IMR-90 (cell line): ENCODE data around the gene TST. TPM values are rescaled to one million over a fixed set of nuclear protein-coding genes. Genes with fewer than 3 reads are reported as not detected.

ENCODE experiments used
- ATAC-seq: fragments of 200-7000 bp; cut with Tn5 transposase; 2 replicates; pipeline ENCODE4 v1.9.1; 2020; ENCODE audit warnings: low read depth, mild to moderate bottlenecking, moderate library complexity
- BruUV-seq: library from RNA; stranded (reverse); fragments of 400-500 nt; replicated peaks from 2 replicates; lab custom pipeline; 2021; lab: Mats Ljungman, UMichigan
- CTCF ChIA-PET: fragments of 300-600 bp; formaldehyde crosslinking; extraction: SDS; loops from one replicate; lab custom pipeline; 2021; ENCODE audit warnings: antibody characterized with exemption; lab: Yijun Ruan, JAX
- POLR2A ChIA-PET: fragments of 300-600 bp; sonication (Branson Sonifier 250); formaldehyde crosslinking; loops from one replicate; lab custom pipeline; 2022; ENCODE audit warnings: antibody characterized with exemption; ENCODE audit not compliant: unreplicated experiment; lab: Charles Lee
- DNase-seq: peaks from one replicate; pipeline ENCODE4 v3.0.0; 2013
- H2AFZ ChIP-seq: replicated peaks from 2 replicates; pipeline ENCODE3; 2013; ENCODE audit warnings: low read length, mild to moderate bottlenecking; ENCODE audit not compliant: poor library complexity
- H2AK5ac ChIP-seq: 2 replicates; pipeline ENCODE4 v1.6.1; 2013; ENCODE audit warnings: low read depth, low read length, inconsistent platforms
- H2AK9ac ChIP-seq: replicated peaks from 2 replicates; pipeline ENCODE3; 2013; ENCODE audit warnings: mild to moderate bottlenecking, low read depth, low read length, moderate library complexity; ENCODE audit not compliant: poor library complexity
- H2BK120ac ChIP-seq: 2 replicates; pipeline ENCODE4 v1.6.1; 2013; ENCODE audit warnings: low read depth, low read length, inconsistent platforms
- H2BK15ac ChIP-seq: 3 replicates; pipeline ENCODE4 v1.6.1; 2013; ENCODE audit warnings: low read depth, low read length, inconsistent platforms
- H2BK20ac ChIP-seq: 2 replicates; pipeline ENCODE4 v1.6.1; 2013; ENCODE audit warnings: low read depth, mild to moderate bottlenecking, inconsistent platforms, low read length, moderate library complexity
- H2BK5ac ChIP-seq: 2 replicates; pipeline ENCODE4 v1.6.1; 2013; ENCODE audit warnings: mild to moderate bottlenecking, low read depth, low read length, inconsistent platforms; ENCODE audit not compliant: poor library complexity, severe bottlenecking
- H3K14ac ChIP-seq: replicated peaks from 2 replicates; pipeline ENCODE4 v1.6.1; 2013; ENCODE audit warnings: low read depth, low read length, inconsistent platforms
- H3K18ac ChIP-seq: 2 replicates; pipeline ENCODE4 v1.6.1; 2013; ENCODE audit warnings: low read depth, low read length, control low read depth
- H3K23ac ChIP-seq: 2 replicates; pipeline ENCODE4 v1.6.1; 2013; ENCODE audit warnings: low read depth, low read length, inconsistent platforms
- H3K27ac ChIP-seq: 2 replicates; pipeline ENCODE4 v1.5.1; 2013; ENCODE audit warnings: mild to moderate bottlenecking, control low read depth, low read length; ENCODE audit not compliant: insufficient read depth
- H3K27me3 ChIP-seq: 2 replicates; pipeline ENCODE4 v1.6.1; 2013; ENCODE audit warnings: low read length; ENCODE audit not compliant: control insufficient read depth, insufficient read depth
- H3K36me3 ChIP-seq: 2 replicates; pipeline ENCODE4 v1.6.1; 2013; ENCODE audit warnings: low read length, mixed read lengths; ENCODE audit not compliant: control insufficient read depth, insufficient read depth
- H3K4ac ChIP-seq: 2 replicates; pipeline ENCODE4 v1.6.1; 2013; ENCODE audit warnings: low read depth, low read length, inconsistent platforms
- H3K4me1 ChIP-seq: 2 replicates; pipeline ENCODE4 v1.6.1; 2013; ENCODE audit warnings: low read length, mixed read lengths; ENCODE audit not compliant: control insufficient read depth, insufficient read depth
- H3K4me2 ChIP-seq: 2 replicates; pipeline ENCODE4 v1.6.1; 2013; ENCODE audit warnings: low read depth, mild to moderate bottlenecking, control low read depth, low read length, moderate library complexity
- H3K4me3 ChIP-seq: 2 replicates; pipeline ENCODE4 v1.5.1; 2013; ENCODE audit warnings: low read depth, mild to moderate bottlenecking, control low read depth, low read length, moderate library complexity; ENCODE audit not compliant: insufficient read depth
- H3K56ac ChIP-seq: 2 replicates; pipeline ENCODE4 v1.6.1; 2013; ENCODE audit warnings: low read length, inconsistent platforms; ENCODE audit not compliant: insufficient read depth; ENCODE audit errors: extremely low read depth
- H3K79me1 ChIP-seq, 2 experiments: 2 replicates each; pipeline ENCODE4 v1.6.1; 2013; ENCODE audit warnings: low read length in 2 of 2, inconsistent platforms in 1 of 2, low read depth in 1 of 2
- H3K9ac ChIP-seq: 2 replicates; pipeline ENCODE4 v1.6.1; 2013; ENCODE audit warnings: low read depth, low read length, control low read depth
- H3K9me1 ChIP-seq: 2 replicates; pipeline ENCODE4 v1.6.1; 2013; ENCODE audit warnings: low read length, inconsistent platforms; ENCODE audit not compliant: insufficient read depth
- H3K9me3 ChIP-seq: 2 replicates; pipeline ENCODE4 v1.6.1; 2013; ENCODE audit warnings: low read length; ENCODE audit not compliant: control insufficient read depth, insufficient read depth
- H4K20me1 ChIP-seq: 2 replicates; pipeline ENCODE4 v1.6.1; 2013; ENCODE audit warnings: low read length, inconsistent platforms; ENCODE audit not compliant: insufficient read depth
- H4K5ac ChIP-seq: 2 replicates; pipeline ENCODE4 v1.6.1; 2013; ENCODE audit warnings: mild to moderate bottlenecking, low read depth, low read length, control low read depth
- H4K8ac ChIP-seq, 2 experiments: 2 replicates each; pipeline ENCODE4 v1.6.1; 2013; ENCODE audit warnings: low read depth in 2 of 2, low read length in 2 of 2, control low read depth in 1 of 2, inconsistent platforms in 1 of 2
- H4K91ac ChIP-seq: 2 replicates; pipeline ENCODE4 v1.6.1; 2013; ENCODE audit warnings: low read depth, low read length, inconsistent platforms; ENCODE audit not compliant: insufficient read depth
- BHLHE40 ChIP-seq: fragments of 150-350 bp; IDR thresholded peaks from 2 replicates; pipeline ENCODE4 v1.6.1; 2016; ENCODE audit warnings: mild to moderate bottlenecking, low read depth, low read length
- CEBPB ChIP-seq: IDR thresholded peaks from 2 replicates; pipeline ENCODE4 v1.6.1; 2012; ENCODE audit warnings: low read depth, low read length, improper control_type of control experiment
- CHD1 ChIP-seq: IDR thresholded peaks from 2 replicates; pipeline ENCODE4 v1.6.1; 2012; ENCODE audit warnings: low read depth, low read length, improper control_type of control experiment
- ELK1 ChIP-seq: fragments of 150-350 bp; IDR thresholded peaks from 2 replicates; pipeline ENCODE4 v1.6.1; 2016; ENCODE audit warnings: low read depth, mild to moderate bottlenecking, low read length, moderate library complexity, borderline replicate concordance
- FOS ChIP-seq: fragments of 150-350 bp; IDR thresholded peaks from 2 replicates; pipeline ENCODE4 v1.6.1; 2016; ENCODE audit warnings: low read depth, low read length
- MAFK ChIP-seq: IDR thresholded peaks from 2 replicates; pipeline ENCODE4 v1.6.1; 2012; ENCODE audit warnings: low read depth, low read length, improper control_type of control experiment
- MAZ ChIP-seq: IDR thresholded peaks from 2 replicates; pipeline ENCODE4 v1.6.1; 2012; ENCODE audit warnings: low read depth, mild to moderate bottlenecking, low read length, improper control_type of control experiment, moderate library complexity, borderline replicate concordance
- MXI1 ChIP-seq: IDR thresholded peaks from 2 replicates; pipeline ENCODE4 v1.6.1; 2012; ENCODE audit warnings: low read depth, mild to moderate bottlenecking, low read length, moderate library complexity, borderline replicate concordance
- NFE2L2 ChIP-seq: fragments of 150-350 bp; IDR thresholded peaks from 2 replicates; pipeline ENCODE4 v1.6.1; 2016; ENCODE audit warnings: low read depth, mild to moderate bottlenecking, low read length
- POLR2A ChIP-seq: IDR thresholded peaks from 2 replicates; pipeline ENCODE4 v1.6.1; 2012; ENCODE audit warnings: mild to moderate bottlenecking, low read depth, low read length
- RAD21 ChIP-seq: IDR thresholded peaks from 2 replicates; pipeline ENCODE4 v1.6.1; 2012; ENCODE audit warnings: low read length, improper control_type of control experiment
- RCOR1 ChIP-seq: IDR thresholded peaks from 2 replicates; pipeline ENCODE4 v1.6.1; 2012; ENCODE audit warnings: mild to moderate bottlenecking, low read length, improper control_type of control experiment; ENCODE audit not compliant: insufficient replicate concordance
- RFX5 ChIP-seq: IDR thresholded peaks from 2 replicates; pipeline ENCODE4 v1.8.0; 2012; ENCODE audit warnings: low read depth, mild to moderate bottlenecking, low read length, moderate library complexity
- SMC3 ChIP-seq: fragments of 150-350 bp; IDR thresholded peaks from 2 replicates; pipeline ENCODE4 v1.6.1; 2016; ENCODE audit warnings: low read depth, mild to moderate bottlenecking, antibody characterized with exemption, low read length, moderate library complexity
- WGBS, 2 experiments: methylation state at CpG; one replicate each; pipeline versions ENCODE4 v1.1.5 to v1.1.7; 2013; ENCODE audit warnings: missing lambda C conversion rate in 2 of 2; ENCODE audit not compliant: insufficient read length in 1 of 2; ENCODE audit errors: extremely low coverage in 2 of 2; 5-methylcytosine and 5-hydroxymethylcytosine counted together
- dilution Hi-C: fragments of 300-500 bp; cut with HindIII; formaldehyde crosslinking; loops from one replicate; pipeline ENCODE4 v1.14.3; 2018; ENCODE audit warnings: low sequenced_read_pairs; ENCODE audit not compliant: unreplicated experiment
- in situ Hi-C: fragments of 300-500 bp; cut with MboI; formaldehyde crosslinking; loops from 3 replicates; pipeline ENCODE4 v1.14.3; 2019; ENCODE audit warnings: low sequenced_read_pairs, inconsistent platforms, mixed read lengths
- intact Hi-C: fragments of 100-400 bp; cut with micrococcal nuclease; formaldehyde crosslinking; loops from 2 replicates; pipeline ENCODE4 v1.10.0; 2022
- polyA plus RNA-seq, 3 experiments: library from polyadenylated mRNA; depleted of rRNA; stranded (reverse); fragments of >200 nt; gene quantifications; 2 replicates each; pipeline ENCODE4 v1.2.3, GENCODE V29; 2012; ENCODE audit warnings: low replicate concordance in 1 of 3
- total RNA-seq: library from RNA; depleted of rRNA; stranded (reverse); fragments of >200 nt; gene quantifications from 2 replicates; pipeline ENCODE4 v1.2.3, GENCODE V29; 2012
- TF ChIP-seq, protein P1 (sequence below): fragments of 150-350 bp; IDR thresholded peaks from 2 replicates; pipeline ENCODE4 v1.6.1; 2017; ENCODE audit warnings: mild to moderate bottlenecking, antibody characterized with exemption, low read length, low read depth
- TF ChIP-seq, protein P2 (sequence below): conservative IDR thresholded peaks from 2 replicates; pipeline ENCODE4 v1.5.1; 2012; ENCODE audit warnings: mild to moderate bottlenecking, low read depth, low read length, improper control_type of control experiment

Gene TST
- total and polyA plus RNA-seq, 2 of the 4 experiments (the other 2 are of a cell fraction): 31.7 to 37.7 TPM

- CTCF ChIA-PET: no interaction called here
- ATAC-seq (no peak), DNase-seq (no peak)
- Histone ChIP-seq H4K5ac (no peak overlapping the region), H3K4me3 (no peak overlapping the region), H3K4me2 (no peak overlapping the region), H2BK120ac (no peak overlapping the region), H2BK20ac (no peak overlapping the region), H3K56ac (no peak overlapping the region), H3K79me1 (no peaks in the 10 kb centered on the region; a peak in 1 of 4 replicates), H4K8ac (no peak overlapping the region), H4K20me1 (peaks cover 8% of the 10 kb centered on the region; the same call in 1 of the 2 replicates), H3K4ac (no peak overlapping the region), H4K91ac (no peak overlapping the region), H3K27me3 (peaks cover 41% of the 10 kb centered on the region), H3K4me1 (no peaks in the 10 kb centered on the region), H3K36me3 (no peaks in the 10 kb centered on the region; the same call in 1 of the 2 replicates), H2AFZ (no peak overlapping the region), H3K9me3 (peaks cover 5% of the 10 kb centered on the region), H3K23ac (no peak overlapping the region), H2AK9ac (no peak overlapping the region), H3K14ac (no peak overlapping the region), H2BK5ac (no peak overlapping the region), H3K9ac (no peak overlapping the region), H2BK15ac (no peak overlapping the region), H3K27ac (no peak overlapping the region), H2AK5ac (no peak overlapping the region), H3K18ac (no peak overlapping the region), H3K9me1 (no peaks in the 10 kb centered on the region; the same call in 1 of the 2 replicates)
- TF ChIP-seq ELK1: no peak
- no peak for TF ChIP-seq MAZ
- TF ChIP-seq POLR2A: no peak
- no peak for TF ChIP-seq CHD1
- TF ChIP-seq RCOR1: no peak
- TF ChIP-seq, protein P1, sequence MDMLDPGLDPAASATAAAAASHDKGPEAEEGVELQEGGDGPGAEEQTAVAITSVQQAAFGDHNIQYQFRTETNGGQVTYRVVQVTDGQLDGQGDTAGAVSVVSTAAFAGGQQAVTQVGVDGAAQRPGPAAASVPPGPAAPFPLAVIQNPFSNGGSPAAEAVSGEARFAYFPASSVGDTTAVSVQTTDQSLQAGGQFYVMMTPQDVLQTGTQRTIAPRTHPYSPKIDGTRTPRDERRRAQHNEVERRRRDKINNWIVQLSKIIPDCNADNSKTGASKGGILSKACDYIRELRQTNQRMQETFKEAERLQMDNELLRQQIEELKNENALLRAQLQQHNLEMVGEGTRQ: no peak
- no peak for TF ChIP-seq NFE2L2
- no peak for TF ChIP-seq CEBPB
- no peak for TF ChIP-seq RFX5
- TF ChIP-seq MAFK: no peak
- no peak for TF ChIP-seq RAD21
- TF ChIP-seq, protein P2, sequence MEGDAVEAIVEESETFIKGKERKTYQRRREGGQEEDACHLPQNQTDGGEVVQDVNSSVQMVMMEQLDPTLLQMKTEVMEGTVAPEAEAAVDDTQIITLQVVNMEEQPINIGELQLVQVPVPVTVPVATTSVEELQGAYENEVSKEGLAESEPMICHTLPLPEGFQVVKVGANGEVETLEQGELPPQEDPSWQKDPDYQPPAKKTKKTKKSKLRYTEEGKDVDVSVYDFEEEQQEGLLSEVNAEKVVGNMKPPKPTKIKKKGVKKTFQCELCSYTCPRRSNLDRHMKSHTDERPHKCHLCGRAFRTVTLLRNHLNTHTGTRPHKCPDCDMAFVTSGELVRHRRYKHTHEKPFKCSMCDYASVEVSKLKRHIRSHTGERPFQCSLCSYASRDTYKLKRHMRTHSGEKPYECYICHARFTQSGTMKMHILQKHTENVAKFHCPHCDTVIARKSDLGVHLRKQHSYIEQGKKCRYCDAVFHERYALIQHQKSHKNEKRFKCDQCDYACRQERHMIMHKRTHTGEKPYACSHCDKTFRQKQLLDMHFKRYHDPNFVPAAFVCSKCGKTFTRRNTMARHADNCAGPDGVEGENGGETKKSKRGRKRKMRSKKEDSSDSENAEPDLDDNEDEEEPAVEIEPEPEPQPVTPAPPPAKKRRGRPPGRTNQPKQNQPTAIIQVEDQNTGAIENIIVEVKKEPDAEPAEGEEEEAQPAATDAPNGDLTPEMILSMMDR: no peak
- no peak for TF ChIP-seq BHLHE40
- no peak for TF ChIP-seq SMC3
- no peak for TF ChIP-seq FOS
- no peak for TF ChIP-seq MXI1
- in situ Hi-C loops (no loop called here), dilution Hi-C loops (no loop called here), intact Hi-C loops (no loop called here)
- no CpG with 5 or more reads among the region's 2 CpGs for WGBS, 2 experiments
- no TSS peak for BruUV-seq
- POLR2A ChIA-PET: no interaction called here
Observed at GRCh38 chr22:37008365-37008764, 10.9 kb downstream of the TST start.
